ENCODE measurements around the gene METTL22. TPM values are rescaled to one million over a fixed set of nuclear protein-coding genes. Genes with fewer than 3 reads are reported as not detected.

Gene METTL22
- polyA plus RNA-seq, 1 experiment: 54.6 TPM

DNA sequence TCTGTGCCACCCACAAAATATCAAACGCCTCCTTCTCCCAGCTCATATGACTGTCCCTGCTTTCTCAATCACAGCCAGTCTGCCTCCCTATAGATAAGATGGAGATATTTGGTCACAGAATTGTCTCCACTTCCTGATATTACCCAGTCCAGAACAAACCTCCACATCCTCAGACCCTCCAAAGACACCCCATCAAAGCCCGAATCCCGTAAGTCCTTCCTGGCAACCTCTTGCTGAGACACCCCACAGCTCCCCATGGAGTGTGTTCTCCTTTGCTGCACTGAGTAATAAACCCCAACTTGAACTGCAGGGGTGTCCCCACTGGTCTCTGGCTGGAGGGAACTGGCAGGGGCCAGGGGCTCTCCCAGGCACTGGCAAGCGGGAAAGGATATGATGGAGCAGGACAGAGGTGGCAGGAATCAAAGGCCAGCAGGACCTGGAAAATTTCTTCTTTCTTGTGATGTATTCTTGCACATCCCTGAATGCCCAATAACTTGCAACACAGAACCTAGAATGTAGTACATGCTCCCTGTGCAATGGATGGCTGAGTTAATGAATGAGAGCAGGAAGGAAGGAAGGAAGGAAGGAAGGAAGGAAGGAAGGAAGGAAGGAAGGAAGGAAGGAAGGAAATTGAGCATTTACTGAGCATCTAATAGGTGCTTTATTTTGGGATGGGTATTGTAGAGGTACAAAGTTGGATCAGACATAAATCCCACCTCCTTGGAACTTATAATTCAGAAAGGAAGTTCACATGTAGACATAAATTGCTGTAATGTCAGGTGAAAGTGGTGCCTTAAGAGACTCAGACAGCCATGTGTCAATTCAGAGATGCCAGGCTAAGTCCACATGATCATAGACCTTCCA lies 45.1 kb upstream of the METTL22 start:
- ChIA-PET CTCF (interaction anchor here (0.7 to 1.5 kb wide), 7 partner anchors 9 to 309 kb away, joined by 3 to 4 read pairs (median 3); no protein-coding TSS in a partner anchor), POLR2A (no interaction called here)
- no peaks in the 10 kb centered on the region; the same call in none of the 2 replicates for H3K27me3 ChIP-seq (ENCODE audit: control insufficient read depth, insufficient read depth, low read length)
- DNase-seq (ENCODE audit: low read depth): no peak
- H3K36me3 ChIP-seq (ENCODE audit: control insufficient read depth, insufficient read depth, low read length): no peaks in the 10 kb centered on the region
- TF ChIP-seq, protein P1, sequence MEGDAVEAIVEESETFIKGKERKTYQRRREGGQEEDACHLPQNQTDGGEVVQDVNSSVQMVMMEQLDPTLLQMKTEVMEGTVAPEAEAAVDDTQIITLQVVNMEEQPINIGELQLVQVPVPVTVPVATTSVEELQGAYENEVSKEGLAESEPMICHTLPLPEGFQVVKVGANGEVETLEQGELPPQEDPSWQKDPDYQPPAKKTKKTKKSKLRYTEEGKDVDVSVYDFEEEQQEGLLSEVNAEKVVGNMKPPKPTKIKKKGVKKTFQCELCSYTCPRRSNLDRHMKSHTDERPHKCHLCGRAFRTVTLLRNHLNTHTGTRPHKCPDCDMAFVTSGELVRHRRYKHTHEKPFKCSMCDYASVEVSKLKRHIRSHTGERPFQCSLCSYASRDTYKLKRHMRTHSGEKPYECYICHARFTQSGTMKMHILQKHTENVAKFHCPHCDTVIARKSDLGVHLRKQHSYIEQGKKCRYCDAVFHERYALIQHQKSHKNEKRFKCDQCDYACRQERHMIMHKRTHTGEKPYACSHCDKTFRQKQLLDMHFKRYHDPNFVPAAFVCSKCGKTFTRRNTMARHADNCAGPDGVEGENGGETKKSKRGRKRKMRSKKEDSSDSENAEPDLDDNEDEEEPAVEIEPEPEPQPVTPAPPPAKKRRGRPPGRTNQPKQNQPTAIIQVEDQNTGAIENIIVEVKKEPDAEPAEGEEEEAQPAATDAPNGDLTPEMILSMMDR (IDR thresholded peaks at IDR 0.05; ENCODE audit: insufficient read depth, low read depth, low read length): no peak
- H3K4me3 ChIP-seq (ENCODE audit: low read depth, low read length): no peak overlapping the region

DNA sequence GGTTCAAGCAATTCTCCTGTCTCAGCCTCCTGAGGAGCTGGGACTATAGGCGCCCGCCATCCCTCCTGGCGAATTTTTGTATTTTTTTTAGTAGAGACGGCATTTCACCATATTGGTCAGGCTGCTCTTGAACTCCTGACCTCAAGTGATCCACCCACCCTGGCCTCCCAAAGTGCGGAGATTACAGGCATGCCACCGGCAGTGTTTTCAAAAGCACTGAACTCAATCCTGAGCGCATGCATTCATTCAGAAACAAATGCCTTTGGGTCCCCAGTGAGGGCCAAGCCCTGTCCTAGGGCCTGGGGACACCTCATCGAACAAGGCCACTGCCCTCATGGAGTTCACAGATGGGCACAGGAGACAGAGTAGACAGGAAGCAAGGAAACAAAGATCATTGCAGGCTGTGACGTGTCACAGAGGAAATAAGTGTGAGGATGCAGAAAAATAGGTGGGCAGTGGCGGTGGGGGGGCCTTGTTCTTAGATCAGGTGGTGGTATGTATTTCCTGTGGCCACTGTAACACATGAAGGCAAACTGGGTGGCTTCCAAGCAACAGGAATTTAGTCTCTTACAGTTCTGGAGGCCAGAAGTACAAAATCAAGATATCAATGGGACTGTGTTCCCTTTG lies 43.7 kb upstream of the METTL22 start:
- TF ChIP-seq, protein P1 (IDR thresholded peaks at IDR 0.05; ENCODE audit: insufficient read depth, low read depth, low read length): no peak
- POLR2A ChIA-PET: no interaction called here
- CTCF ChIA-PET: no interaction called here
- DNase-seq (ENCODE audit: low read depth): no peak
- Histone ChIP-seq H3K27me3 (ENCODE audit: control insufficient read depth, insufficient read depth, low read length) (no peaks in the 10 kb centered on the region; the same call in 1 of the 2 replicates), H3K4me3 (ENCODE audit: low read depth, low read length) (no peak overlapping the region), H3K36me3 (ENCODE audit: control insufficient read depth, insufficient read depth, low read length) (no peaks in the 10 kb centered on the region)

DNA sequence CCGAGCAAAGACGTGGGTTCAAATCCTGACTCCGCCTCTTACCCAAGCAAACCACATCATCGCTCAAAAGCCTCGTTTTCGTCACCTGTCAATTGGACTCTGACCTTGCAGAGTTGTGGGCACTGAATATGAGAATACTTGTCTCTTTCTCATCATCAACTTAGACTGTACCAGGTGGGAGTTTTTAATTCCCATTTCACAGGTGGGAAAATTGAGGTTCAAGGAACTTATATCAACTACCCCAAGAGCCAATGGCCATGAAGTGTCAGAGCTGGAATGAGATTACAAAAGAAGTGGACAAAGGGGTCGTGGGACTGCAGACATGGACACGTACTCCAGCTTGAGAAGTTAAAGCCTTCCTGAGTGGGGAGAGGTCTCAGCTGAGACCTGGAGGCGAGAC lies 41.9 kb upstream of the METTL22 start:
- ChIA-PET CTCF (interaction anchor here (1.4 kb wide), 1 partner anchor 301 kb away, joined by 3 read pairs; no protein-coding TSS in a partner anchor), POLR2A (no interaction called here)
- H3K36me3 ChIP-seq (ENCODE audit: control insufficient read depth, insufficient read depth, low read length): no peaks in the 10 kb centered on the region
- TF ChIP-seq, protein P1 (IDR thresholded peaks at IDR 0.05; ENCODE audit: insufficient read depth, low read depth, low read length): no peak
- no peak overlapping the region for H3K4me3 ChIP-seq (ENCODE audit: low read depth, low read length)
- H3K27me3 ChIP-seq (ENCODE audit: control insufficient read depth, insufficient read depth, low read length): no peaks in the 10 kb centered on the region; the same call in 1 of the 2 replicates
- DNase-seq (ENCODE audit: low read depth): no peak

DNA sequence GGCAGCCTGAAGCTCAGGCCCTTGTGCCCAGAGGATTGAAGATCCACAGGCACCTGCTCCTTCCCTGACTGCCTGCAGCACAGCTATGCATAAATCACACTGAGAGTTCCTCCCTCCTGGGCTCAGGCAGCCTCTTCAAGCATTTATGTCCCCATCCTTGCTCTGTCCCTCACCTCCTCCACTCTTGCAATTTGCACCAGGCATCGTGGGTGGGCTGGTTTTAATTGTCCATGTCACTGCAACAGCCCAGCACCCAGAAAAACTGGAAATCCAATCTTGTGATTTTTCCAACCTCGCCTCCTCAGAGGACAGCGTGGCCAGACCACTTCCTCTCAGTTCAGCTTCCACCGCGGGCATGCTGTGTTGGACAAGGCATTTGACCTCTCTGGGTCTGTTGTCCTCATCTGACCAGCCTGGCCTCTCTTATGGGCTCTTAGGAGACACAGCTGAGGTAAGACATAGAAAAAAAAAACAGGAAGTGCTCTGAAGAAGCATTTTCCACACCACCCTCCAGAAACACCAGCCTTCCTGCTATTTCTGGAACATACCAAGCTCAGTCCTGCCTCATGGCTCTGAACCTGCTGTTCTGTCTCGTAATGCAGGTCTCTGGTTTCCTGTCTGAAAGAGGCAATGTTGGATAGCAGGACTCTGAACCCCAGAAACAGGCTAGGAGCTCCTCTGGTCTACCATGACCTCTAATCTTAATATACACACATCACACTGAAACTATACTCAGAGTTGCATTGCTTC lies 39.5 kb upstream of the METTL22 start:
- ChIA-PET CTCF (interaction anchor here (0.6 kb wide), 2 partner anchors 37 to 716 kb away, joined by 3 read pairs; no protein-coding TSS in a partner anchor), POLR2A (no interaction called here)
- TF ChIP-seq, protein P1 (IDR thresholded peaks at IDR 0.05; ENCODE audit: insufficient read depth, low read depth, low read length): no peak
- no peaks in the 10 kb centered on the region for H3K36me3 ChIP-seq (ENCODE audit: control insufficient read depth, insufficient read depth, low read length)
- no peak for DNase-seq (ENCODE audit: low read depth)
- no peaks in the 10 kb centered on the region for H3K27me3 ChIP-seq (ENCODE audit: control insufficient read depth, insufficient read depth, low read length)
- no peak overlapping the region for H3K4me3 ChIP-seq (ENCODE audit: low read depth, low read length)

Measured in BJ (cell line).